HepG2 (cell line): ENCODE data around the gene ARHGEF39. TPM values are rescaled to one million over a fixed set of nuclear protein-coding genes. Genes with fewer than 3 reads are reported as not detected.

Experiments used
- ATAC-seq: fragments of 200-7000 bp; cut with Tn5 transposase; 3 replicates; pipeline ENCODE4 v1.9.1; 2020; ENCODE audit warnings: mild to moderate bottlenecking, moderate library complexity
- BruUV-seq: library from RNA; stranded (reverse); fragments of 400-500 nt; replicated peaks from 2 replicates; lab custom pipeline; 2021; lab: Mats Ljungman, UMichigan
- CTCF ChIA-PET: fragments of 300-600 bp; formaldehyde crosslinking; extraction: SDS; loops from one replicate; lab custom pipeline; 2021; ENCODE audit warnings: low total read pairs, inconsistent platforms, low intra/inter-chr PET ratio; lab: Yijun Ruan, JAX
- POLR2A ChIA-PET: fragments of 350-600 bp; sonication (Branson Sonifier 250); formaldehyde crosslinking; loops from one replicate; lab custom pipeline; 2020; ENCODE audit warnings: antibody characterized with exemption, inconsistent platforms; lab: Yijun Ruan, JAX
- DNase-seq: peaks from one replicate; pipeline ENCODE4 v3.0.0-alpha.2; 2015; ENCODE audit warnings: low spot score
- FAIRE-seq: peaks from 3 replicates; lab custom pipeline; 2011; peaks lifted over from hg19 to GRCh38; lab: Jason Lieb, UNC
- H2AFZ ChIP-seq: one replicate; pipeline ENCODE4 v1.6.1; 2011; ENCODE audit warnings: low read length, inconsistent platforms
- H3K27ac ChIP-seq: fragments of 300-600 bp; 3 replicates; pipeline ENCODE4 v1.8.0; 2011; ENCODE audit warnings: mixed run types, mild to moderate bottlenecking, mixed read lengths, low read length, inconsistent platforms; ENCODE audit not compliant: insufficient read depth; ENCODE audit errors: extremely low read length
- H3K27me3 ChIP-seq, 2 experiments: fragments of 200-600 bp in 1 of 2; 2 replicates in 1 of 2; 3 replicates in 1 of 2; pipeline versions ENCODE4 v1.6.0 to v1.8.0; 2011; ENCODE audit warnings: low read length in 2 of 2, mild to moderate bottlenecking in 2 of 2, moderate library complexity in 2 of 2, inconsistent platforms in 1 of 2; ENCODE audit not compliant: insufficient read depth in 2 of 2, control insufficient read depth in 1 of 2
- H3K36me3 ChIP-seq, 2 experiments: fragments of 200-600 bp in 1 of 2; replicated peaks in 1 of 2; 2 replicates in 1 of 2; 3 replicates in 1 of 2; pipeline versions ENCODE4 v1.5.1 to v1.8.0; 2011; ENCODE audit warnings: low read length in 2 of 2, inconsistent platforms in 1 of 2; ENCODE audit not compliant: insufficient read depth in 2 of 2, control insufficient read depth in 1 of 2
- H3K4me1 ChIP-seq: 2 replicates; pipeline ENCODE4 v1.5.1; 2012; ENCODE audit warnings: low read length, inconsistent platforms; ENCODE audit not compliant: insufficient read depth
- H3K4me2 ChIP-seq: 2 replicates; pipeline ENCODE4 v1.6.0; 2011; ENCODE audit warnings: low read depth, low read length, inconsistent platforms
- H3K4me3 ChIP-seq, 3 experiments: fragments of 200-600 bp in 1 of 3; sonication (generic), shearing (Covaris generic) in 1 of 3; replicated peaks in 1 of 3; 2 replicates each; pipeline ENCODE4 v1.5.1; 2011 to 2016; ENCODE audit warnings: low read length in 3 of 3, inconsistent platforms in 2 of 3, low read depth in 2 of 3, mild to moderate bottlenecking in 2 of 3, control low read depth in 1 of 3, mixed read lengths in 1 of 3; ENCODE audit not compliant: insufficient read depth in 1 of 3
- H3K79me2 ChIP-seq: one replicate; pipeline ENCODE4 v1.6.1; 2011; ENCODE audit warnings: low read length, inconsistent platforms; ENCODE audit not compliant: insufficient read depth
- H3K9ac ChIP-seq: 2 replicates; pipeline ENCODE4 v1.6.0; 2011; ENCODE audit warnings: mild to moderate bottlenecking, low read depth, low read length, inconsistent platforms; ENCODE audit not compliant: insufficient read depth
- H3K9me3 ChIP-seq: 2 replicates; pipeline ENCODE4 v1.5.1; 2012; ENCODE audit warnings: mild to moderate bottlenecking, low read length
- H4K20me1 ChIP-seq: 2 replicates; pipeline ENCODE4 v1.6.0; 2011; ENCODE audit warnings: inconsistent platforms, mild to moderate bottlenecking, low read length, moderate library complexity; ENCODE audit not compliant: insufficient read depth
- HNRNPL ChIP-seq: fragments of 200-400 bp; formaldehyde crosslinking; IDR thresholded peaks from 2 replicates; pipeline ENCODE4 v1.6.1; 2017; ENCODE audit warnings: mild to moderate bottlenecking, low read depth, low read length
- MLLT10 ChIP-seq: sonication (generic); formaldehyde crosslinking; IDR thresholded peaks from 2 replicates; pipeline ENCODE4 v1.4.0; 2020; ENCODE audit warnings: missing genetic modification reagents
- POGZ ChIP-seq: sonication (generic); formaldehyde crosslinking; IDR thresholded peaks from 2 replicates; pipeline ENCODE4 v1.4.0; 2020; ENCODE audit warnings: mild to moderate bottlenecking, missing genetic modification reagents
- REXO4 ChIP-seq: sonication (generic); formaldehyde crosslinking; IDR thresholded peaks from 2 replicates; pipeline ENCODE4 v1.8.0; 2022; ENCODE audit warnings: missing genetic modification reagents, mild to moderate bottlenecking, borderline replicate concordance
- SP4 ChIP-seq: sonication (generic); formaldehyde crosslinking; IDR thresholded peaks from 2 replicates; pipeline ENCODE4 v1.8.1; 2023; ENCODE audit warnings: mild to moderate bottlenecking, missing genetic modification reagents
- ZFY ChIP-seq: sonication (generic); formaldehyde crosslinking; IDR thresholded peaks from 2 replicates; pipeline ENCODE4 v1.4.0; 2020; ENCODE audit warnings: missing genetic modification reagents
- WGBS: methylation state at CpG from one replicate; pipeline ENCODE4 v1.1.6; 2017; ENCODE audit warnings: low lambda C conversion rate; 5-methylcytosine and 5-hydroxymethylcytosine counted together
- in situ Hi-C: cut with HindIII; loops from 2 replicates; pipeline ENCODE4 v1.10.0; 2017; ENCODE audit warnings: low pct_unique_long_range_greater_than_20kb; ENCODE audit not compliant: extremely low pct_ligation_motif_present
- intact Hi-C: fragments of 100-400 bp; cut with micrococcal nuclease; formaldehyde crosslinking; loops from one replicate; pipeline ENCODE4 v1.10.0; 2022; ENCODE audit not compliant: unreplicated experiment
- polyA plus RNA-seq, 8 experiments: library from polyadenylated mRNA; depleted of rRNA in 3 of 8; stranded (reverse) in 7 of 8; unstranded in 1 of 8; fragments of >200 nt; fragmentation: Illumina TruSeq in 4 of 8; extraction: Trizol in 4 of 8; gene quantifications; 2 replicates each; pipeline versions ENCODE4 v1.2.1 to v1.2.3, GENCODE V29; 2011 to 2016; ENCODE audit warnings: low read depth in 4 of 8, missing spikeins in 1 of 8, mixed read lengths in 1 of 8; ENCODE audit not compliant: insufficient read depth in 1 of 8
- total RNA-seq, 5 experiments: library from RNA; depleted of rRNA; stranded (reverse); fragments of >200 nt; fragmentation: Illumina TruSeq; extraction: Trizol; gene quantifications; 2 replicates each; pipeline ENCODE4 v1.2.3, GENCODE V29; 2016; ENCODE audit warnings: low read depth in 1 of 5
- TF ChIP-seq, protein P1 (sequence below): sonication (generic); formaldehyde crosslinking; IDR thresholded peaks from 2 replicates; pipeline ENCODE4 v1.5.1; 2020; ENCODE audit warnings: missing genetic modification reagents, mild to moderate bottlenecking, borderline replicate concordance
- TF ChIP-seq, protein P2 (sequence below), 2 experiments: fragments of 450-650 bp in 1 of 2; sonication (generic) in 1 of 2; formaldehyde crosslinking in 1 of 2; IDR thresholded peaks; 2 replicates each; pipeline versions ENCODE4 v1.6.1 to v1.8.0; 2016 to 2022; ENCODE audit warnings: antibody characterized with exemption in 1 of 2, mild to moderate bottlenecking in 1 of 2, missing genetic modification reagents in 1 of 2
- TF ChIP-seq, protein P3 (sequence below): sonication (generic); formaldehyde crosslinking; IDR thresholded peaks from 2 replicates; pipeline ENCODE4 v1.4.0; 2020; ENCODE audit warnings: mild to moderate bottlenecking, missing genetic modification reagents

The ARHGEF39 gene
- total and polyA plus RNA-seq, 2 of the 13 experiments (the other 11 are each of a cell fraction or from before 2014, with no cell fraction given): 11.2 to 12.3 TPM

DNA sequence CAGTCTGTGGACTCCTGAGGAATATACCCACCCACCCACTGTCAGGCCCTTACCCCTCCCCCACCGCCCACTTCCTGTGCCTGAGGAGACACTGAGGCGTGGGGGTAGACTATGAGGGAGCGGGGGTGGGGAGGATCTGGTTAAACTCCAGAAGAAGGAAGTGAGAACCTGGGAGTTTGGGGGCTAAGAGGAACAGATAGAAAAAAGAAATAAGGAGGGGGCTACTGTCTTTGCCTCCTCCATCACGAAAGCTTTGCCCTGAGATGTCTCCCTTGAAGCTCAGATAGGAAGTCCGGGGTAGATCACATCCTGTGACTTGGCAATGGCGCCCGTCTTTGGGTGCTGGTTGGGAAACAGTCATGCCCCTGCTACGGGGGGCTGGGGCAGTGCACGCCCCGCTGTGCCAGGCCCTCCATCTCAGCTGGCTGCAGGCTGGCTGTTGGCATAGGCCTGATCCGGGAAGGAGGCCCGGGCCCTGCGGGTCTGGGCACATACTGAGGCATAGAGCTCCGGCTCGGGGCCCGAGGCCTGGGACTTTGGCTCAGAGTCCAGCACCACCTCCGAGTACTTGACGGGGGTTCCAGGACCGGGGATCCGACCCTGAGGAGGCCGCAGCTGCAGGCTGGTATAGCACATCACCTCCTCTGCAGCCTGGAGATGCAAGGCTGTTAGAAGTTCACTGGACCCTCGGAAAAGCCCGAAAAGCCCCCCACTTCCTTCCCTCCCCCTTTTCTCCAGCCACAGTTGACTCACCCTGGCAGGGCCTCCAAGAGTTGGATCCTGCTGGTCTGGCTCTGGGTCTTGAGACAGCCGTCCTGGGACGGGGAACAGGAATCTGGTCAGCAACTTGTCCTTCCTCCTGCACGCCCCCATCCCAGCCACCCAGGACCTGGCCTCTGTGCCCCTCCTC is 15.3 kb downstream of the ARHGEF39 start:
- H3K27me3 ChIP-seq: peaks cover 2 to 22% of the 10 kb centered on the region in 2 experiments; a peak in 3 of 5 replicates
- peak overlapping the region; percentile 17; the same call in 1 of the 2 replicates for H3K9ac ChIP-seq
- DNase-seq: no peak
- H3K9me3 ChIP-seq: no peaks in the 10 kb centered on the region
- H2AFZ ChIP-seq: no peak overlapping the region
- in situ Hi-C loops: loop anchor here (10.0 kb wide), 1 partner anchor 535 kb away; the partner anchor contains the start of gene ATOSB
- WGBS: 56% methylated on average over 9 of the region's 26 CpGs
- peak overlapping the region; percentile 80 for H3K4me2 ChIP-seq
- ChIA-PET POLR2A (interaction anchor here (1.0 to 5.4 kb wide), 4 partner anchors 7 to 165 kb away, joined by 3 to 41 read pairs (median 6); partner anchors contain the start of genes ARHGEF39, CCDC107, HINT2 and RMRP), CTCF (no interaction called here)
- BruUV-seq: no TSS peak
- intact Hi-C loops: loop anchor here (10.0 kb wide), 2 partner anchors 45 to 235 kb away; no protein-coding TSS in a partner anchor
- no peak for ATAC-seq
- H3K27ac ChIP-seq: no peak overlapping the region
- H3K79me2 ChIP-seq: no peaks in the 10 kb centered on the region
- H3K36me3 ChIP-seq: no peaks in the 10 kb centered on the region
- FAIRE-seq: no peak
- H4K20me1 ChIP-seq: no peaks in the 10 kb centered on the region
- H3K4me3 ChIP-seq: peak overlapping the region; percentile 15 to 63 (median 54); a peak in 5 of 6 replicates
- peaks cover 80% of the 10 kb centered on the region for H3K4me1 ChIP-seq
- peak; percentile 41; the same call in 1 of the 2 replicates for TF ChIP-seq ZFY (CRISPR knock-in tag)
- TF ChIP-seq, protein P1, sequence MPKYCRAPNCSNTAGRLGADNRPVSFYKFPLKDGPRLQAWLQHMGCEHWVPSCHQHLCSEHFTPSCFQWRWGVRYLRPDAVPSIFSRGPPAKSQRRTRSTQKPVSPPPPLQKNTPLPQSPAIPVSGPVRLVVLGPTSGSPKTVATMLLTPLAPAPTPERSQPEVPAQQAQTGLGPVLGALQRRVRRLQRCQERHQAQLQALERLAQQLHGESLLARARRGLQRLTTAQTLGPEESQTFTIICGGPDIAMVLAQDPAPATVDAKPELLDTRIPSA: no peak
- TF ChIP-seq POGZ (CRISPR knock-in tag): no peak
- TF ChIP-seq, protein P2, sequence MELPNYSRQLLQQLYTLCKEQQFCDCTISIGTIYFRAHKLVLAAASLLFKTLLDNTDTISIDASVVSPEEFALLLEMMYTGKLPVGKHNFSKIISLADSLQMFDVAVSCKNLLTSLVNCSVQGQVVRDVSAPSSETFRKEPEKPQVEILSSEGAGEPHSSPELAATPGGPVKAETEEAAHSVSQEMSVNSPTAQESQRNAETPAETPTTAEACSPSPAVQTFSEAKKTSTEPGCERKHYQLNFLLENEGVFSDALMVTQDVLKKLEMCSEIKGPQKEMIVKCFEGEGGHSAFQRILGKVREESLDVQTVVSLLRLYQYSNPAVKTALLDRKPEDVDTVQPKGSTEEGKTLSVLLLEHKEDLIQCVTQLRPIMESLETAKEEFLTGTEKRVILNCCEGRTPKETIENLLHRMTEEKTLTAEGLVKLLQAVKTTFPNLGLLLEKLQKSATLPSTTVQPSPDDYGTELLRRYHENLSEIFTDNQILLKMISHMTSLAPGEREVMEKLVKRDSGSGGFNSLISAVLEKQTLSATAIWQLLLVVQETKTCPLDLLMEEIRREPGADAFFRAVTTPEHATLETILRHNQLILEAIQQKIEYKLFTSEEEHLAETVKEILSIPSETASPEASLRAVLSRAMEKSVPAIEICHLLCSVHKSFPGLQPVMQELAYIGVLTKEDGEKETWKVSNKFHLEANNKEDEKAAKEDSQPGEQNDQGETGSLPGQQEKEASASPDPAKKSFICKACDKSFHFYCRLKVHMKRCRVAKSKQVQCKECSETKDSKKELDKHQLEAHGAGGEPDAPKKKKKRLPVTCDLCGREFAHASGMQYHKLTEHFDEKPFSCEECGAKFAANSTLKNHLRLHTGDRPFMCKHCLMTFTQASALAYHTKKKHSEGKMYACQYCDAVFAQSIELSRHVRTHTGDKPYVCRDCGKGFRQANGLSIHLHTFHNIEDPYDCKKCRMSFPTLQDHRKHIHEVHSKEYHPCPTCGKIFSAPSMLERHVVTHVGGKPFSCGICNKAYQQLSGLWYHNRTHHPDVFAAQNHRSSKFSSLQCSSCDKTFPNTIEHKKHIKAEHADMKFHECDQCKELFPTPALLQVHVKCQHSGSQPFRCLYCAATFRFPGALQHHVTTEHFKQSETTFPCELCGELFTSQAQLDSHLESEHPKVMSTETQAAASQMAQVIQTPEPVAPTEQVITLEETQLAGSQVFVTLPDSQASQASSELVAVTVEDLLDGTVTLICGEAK (IDR thresholded peaks at IDR 0.05): no peak
- TF ChIP-seq, protein P2 (CRISPR knock-in tag; IDR thresholded peaks at IDR 0.05): 0 out of 2 replicates have a peak, but pooled peaks have one; percentile 11
- TF ChIP-seq HNRNPL: 0 out of 2 replicates have a peak, but pooled peaks have one; percentile 24
- no peak for TF ChIP-seq REXO4 (CRISPR knock-in tag)
- no peak for TF ChIP-seq MLLT10 (CRISPR knock-in tag)
- no peak for TF ChIP-seq SP4 (CRISPR knock-in tag)
- TF ChIP-seq, protein P3, sequence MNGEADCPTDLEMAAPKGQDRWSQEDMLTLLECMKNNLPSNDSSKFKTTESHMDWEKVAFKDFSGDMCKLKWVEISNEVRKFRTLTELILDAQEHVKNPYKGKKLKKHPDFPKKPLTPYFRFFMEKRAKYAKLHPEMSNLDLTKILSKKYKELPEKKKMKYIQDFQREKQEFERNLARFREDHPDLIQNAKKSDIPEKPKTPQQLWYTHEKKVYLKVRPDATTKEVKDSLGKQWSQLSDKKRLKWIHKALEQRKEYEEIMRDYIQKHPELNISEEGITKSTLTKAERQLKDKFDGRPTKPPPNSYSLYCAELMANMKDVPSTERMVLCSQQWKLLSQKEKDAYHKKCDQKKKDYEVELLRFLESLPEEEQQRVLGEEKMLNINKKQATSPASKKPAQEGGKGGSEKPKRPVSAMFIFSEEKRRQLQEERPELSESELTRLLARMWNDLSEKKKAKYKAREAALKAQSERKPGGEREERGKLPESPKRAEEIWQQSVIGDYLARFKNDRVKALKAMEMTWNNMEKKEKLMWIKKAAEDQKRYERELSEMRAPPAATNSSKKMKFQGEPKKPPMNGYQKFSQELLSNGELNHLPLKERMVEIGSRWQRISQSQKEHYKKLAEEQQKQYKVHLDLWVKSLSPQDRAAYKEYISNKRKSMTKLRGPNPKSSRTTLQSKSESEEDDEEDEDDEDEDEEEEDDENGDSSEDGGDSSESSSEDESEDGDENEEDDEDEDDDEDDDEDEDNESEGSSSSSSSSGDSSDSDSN (CRISPR knock-in tag): 0 out of 2 replicates have a peak, but pooled peaks have one; percentile 29
